ENCODE results near the gene IRAK1.
"Not testable (repeated sequence)": the region's sequence is repeated elsewhere in the genome, so short reads cannot be mapped to it uniquely, and the experiment has no call there.

Gene IRAK1

GRCh38 chrX:154018518-154019060 is 1.1 kb downstream of the IRAK1 start:
- no peak for DNase-seq

GRCh38 chrX:154017766-154018517 is 1.8 kb downstream of the IRAK1 start:
- no peak for DNase-seq

DNA sequence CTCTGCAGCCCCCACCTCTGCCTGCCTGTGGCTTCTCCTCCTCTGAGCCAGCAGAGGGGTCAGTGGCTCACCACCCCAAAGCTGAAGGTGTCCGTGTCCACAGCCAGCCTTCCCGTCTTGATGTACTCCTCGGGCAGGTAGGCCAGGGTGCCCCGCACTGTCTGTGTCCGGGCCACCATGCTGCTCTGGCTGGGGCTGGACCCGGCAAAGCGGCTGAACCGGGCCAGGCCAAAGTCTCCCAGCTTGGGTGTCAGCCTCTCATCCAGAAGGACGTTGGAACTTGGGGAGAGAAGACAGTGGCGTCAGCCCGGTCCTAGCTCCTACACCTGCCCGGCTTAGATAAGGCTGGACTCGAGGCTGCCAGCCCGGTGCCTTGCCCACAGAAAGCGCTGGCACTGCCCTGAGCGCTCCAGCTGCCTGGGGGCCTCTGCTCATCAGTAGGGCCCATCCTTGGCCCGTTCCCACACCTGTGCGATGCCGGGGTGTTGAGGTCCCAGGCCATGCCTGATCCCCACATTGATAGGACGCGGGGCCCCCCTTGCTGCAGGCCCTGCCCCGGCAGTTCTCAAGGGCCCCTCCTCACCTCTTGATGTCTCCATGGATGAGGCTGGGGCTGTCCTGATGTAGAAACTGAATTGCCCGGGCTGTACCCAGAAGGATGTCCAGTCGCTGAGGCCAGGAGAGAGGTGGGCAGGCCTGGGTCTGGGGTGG is 3.2 kb downstream of the IRAK1 start:
- no peak for DNase-seq

GRCh38 chrX:154015581-154016264 is 4.0 kb downstream of the IRAK1 start:
- DNase-seq = no peak

DNA sequence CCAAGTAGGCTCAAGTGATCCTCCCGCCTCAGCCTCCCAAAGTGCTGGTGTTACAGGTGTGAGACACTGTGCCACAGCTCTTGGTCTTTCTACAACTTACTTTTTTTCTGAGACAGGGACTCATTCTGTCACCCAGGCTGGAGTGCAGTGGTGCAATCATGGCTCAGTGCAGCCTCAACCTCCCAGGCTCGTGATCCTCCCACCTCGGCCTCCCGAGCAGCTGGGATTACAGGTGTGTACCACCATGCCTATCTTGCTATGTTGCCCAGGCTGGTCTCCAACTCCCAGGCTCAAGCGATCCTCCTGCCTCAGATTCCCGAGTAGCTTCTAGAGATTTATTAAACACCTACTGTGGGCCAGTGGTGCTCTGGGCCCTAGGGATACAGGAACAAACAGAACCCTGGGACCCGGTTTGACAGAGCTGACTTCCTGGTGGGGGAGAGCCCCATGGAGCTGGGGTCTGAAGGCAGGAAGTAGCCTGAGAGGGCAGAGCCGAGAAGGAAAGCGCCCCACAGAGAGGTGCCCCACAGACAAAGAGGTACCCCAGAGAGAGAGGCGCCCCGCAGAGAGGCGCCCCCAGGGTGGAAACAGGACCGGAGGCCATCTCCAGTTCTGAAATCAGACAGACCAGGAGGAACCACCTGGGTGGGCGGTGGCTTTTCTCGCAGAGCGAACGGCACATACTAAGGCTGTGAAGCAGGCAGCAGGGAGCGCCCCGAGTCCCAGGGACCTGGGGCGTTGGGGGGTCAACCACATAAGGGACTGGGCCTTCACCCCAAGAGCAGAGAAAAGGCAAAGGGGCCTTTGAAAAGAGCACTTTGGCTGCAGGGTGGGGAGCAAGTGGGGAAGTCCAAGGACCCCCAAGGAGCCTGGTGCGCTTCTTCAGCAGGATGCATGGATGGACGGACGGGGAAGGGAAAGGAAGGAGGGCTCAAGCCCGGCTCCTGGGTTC is 5.0 kb downstream of the IRAK1 start:
- no peak for DNase-seq

DNA sequence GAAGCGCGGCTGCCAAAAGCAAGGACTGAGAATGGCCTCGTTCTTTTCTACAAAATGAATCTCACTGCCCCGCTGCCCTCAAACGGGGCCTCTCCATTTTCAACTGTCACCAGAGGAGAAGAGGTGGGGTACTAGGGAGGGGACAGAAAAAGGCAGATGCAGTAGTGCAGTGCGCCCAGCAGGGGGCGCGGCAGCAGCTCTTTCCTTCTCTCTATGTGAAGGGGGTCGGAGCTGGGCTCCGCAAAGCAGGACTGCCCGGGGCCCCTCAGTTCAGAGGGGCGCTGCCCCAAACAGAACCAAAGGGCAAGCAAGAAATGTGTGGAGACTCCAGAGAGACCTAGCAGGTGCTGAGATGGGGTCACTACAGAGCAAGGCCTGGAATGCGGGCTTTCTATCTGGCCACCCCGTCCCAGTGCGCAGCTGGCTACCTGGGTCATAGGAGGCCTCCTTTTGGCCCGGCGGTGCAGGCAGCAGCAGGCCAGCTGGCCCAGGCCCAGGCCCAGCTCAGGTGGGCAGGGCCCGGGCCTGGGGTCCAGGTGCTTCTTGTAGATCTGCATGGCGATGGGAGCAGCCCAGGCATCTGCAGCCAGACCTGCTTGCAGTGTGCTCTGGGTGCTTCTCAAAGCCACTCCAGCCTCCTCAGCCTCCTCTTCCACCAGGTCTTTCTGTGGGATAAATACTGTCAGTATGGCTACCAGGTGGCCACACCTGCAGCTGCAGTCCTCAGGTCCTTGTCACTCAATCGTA is 5.9 kb downstream of the IRAK1 start:
- no peak for DNase-seq

DNA sequence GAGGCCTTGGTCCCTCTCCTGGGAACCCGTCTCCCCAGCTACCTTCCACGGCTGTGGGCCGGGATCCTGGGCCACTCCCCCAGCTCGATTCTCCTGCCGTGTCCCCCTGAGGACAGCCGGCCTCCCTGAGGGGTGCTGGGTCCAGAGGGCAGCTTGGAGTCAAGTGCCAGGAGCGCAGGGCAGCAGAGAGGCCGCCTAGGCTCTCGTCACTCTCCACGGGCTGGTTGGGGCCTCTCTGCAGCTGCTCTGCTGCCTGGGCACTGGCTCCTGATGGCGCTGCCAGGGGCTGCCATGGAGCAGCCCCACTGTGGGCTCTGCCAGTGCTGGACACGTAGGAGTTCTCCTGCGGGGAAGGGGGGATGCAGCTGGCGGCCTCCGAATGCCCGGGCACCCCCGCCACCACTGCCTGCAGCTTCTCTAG is 6.7 kb downstream of the IRAK1 start:
- no peak for DNase-seq

DNA sequence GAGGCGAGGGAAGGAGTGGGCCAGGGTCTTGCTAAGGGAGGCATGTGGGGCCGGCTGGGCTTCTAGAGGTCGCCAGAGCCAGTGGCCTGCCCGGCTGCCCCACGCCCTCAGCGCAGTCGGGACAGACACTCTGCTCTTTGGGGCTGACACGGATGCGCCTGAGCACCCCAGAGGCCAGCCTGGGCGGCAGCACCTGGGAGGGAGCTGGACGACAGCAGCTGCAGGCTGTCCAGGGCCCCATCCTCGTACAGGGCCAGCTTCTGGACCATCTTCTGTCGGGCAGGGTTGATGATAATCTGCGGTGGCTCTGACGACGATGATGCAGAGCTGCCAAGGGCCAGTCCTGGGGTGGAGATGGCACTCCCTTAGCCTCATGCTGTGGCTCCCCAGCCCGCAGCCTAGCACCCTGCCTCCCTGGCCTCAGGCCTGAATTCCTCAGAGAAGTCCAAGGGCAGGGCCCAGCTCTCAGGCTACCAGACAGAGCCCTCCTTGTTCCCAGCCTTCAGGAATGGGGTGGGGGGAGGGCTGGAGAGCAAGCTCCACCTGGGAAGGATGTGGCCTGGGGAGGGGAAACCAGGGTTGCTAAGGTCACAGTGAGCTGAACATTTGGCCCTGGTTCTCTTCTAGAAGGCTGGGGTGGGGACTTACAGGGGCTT is 7.2 kb downstream of the IRAK1 start:
- DNase-seq = no peak

DNA sequence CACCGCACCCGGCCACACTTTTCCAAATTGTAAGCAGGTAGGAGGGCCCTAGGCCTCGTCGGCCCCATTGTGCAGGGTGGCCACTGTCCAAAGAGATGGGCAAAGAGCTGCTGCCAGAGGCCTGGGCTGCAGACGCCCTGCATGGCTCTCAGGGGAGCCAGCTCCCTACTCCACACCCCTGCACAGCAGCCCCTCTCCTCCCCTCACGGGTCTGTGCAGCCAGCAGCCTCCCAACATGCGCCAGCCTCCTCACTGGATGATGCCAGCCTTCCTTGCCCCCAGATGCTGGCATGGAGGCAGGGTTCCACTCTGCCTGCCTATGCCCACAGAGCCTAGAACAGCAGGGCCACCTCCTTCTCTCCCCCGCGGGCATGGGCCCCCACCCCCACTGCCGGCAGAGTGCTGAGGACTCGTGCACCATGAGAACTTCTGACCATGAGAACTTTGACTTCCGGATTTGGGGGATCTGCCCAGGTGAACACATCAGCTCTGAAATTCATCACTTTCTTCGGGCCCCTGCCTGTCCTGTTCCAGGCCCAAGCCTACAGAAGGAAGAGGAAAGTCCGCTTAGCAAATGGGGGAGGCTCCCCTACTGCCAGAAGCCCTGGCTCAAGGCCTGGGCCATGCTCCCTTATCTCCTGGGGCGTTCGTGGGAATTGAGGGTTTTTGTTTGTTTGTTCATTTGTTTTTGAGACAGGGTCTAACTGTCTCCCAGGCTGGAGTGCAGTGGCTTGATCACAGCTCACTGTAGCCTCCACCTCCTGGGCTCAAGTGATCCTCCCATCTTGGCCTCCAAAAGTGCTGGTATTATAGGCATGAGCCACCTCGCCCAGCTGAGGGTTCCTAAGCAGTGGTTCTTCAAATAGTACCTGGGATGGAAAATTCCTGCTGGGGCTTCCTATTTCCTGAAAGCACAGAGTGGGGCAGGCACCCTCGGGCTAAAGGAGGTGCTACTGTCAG is 8.0 kb downstream of the IRAK1 start:
- no peak for DNase-seq

DNA sequence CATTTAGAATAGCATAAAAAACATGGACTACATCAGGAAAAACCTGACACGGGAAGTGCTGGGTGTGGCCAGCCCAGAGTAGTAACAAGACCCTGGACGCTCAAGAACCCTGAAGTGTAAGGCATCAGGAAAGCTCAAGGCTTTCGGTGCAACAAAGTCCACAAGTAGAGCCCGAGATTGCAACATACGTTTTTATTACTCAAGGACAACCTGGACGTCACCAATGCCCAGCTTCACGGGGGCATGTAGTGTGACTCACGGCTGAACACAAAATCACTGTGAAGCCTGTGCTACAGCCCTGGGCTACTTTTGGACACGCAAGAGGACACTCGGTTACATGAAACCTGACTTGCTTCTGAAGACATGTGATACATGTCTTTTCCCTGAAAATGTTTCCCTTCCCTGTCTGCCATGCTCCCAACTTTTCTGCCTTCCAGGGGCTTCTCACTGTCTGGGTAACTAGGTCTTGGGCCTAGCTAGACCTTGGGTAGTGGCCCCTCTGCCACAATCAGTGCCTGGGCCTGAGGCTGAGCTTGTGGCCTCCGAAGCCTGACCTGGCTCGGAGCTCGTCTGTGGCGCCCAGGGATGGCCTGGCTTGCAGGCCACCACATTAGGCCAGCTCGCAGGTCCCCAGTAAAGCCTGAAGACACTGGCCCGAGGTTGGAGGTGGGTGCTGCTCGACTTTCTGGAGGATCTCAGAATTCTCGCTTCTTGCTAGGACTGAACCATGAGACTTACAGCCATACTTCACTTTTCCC is 9.2 kb downstream of the IRAK1 start:
- DNase-seq = no peak

- no peak for DNase-seq
Measured at GRCh38 chrX:154008521-154008920, 11.2 kb downstream of the IRAK1 start.

- no peak for DNase-seq
Measured at GRCh38 chrX:154006947-154007346, 12.8 kb downstream of the IRAK1 start.

DNA sequence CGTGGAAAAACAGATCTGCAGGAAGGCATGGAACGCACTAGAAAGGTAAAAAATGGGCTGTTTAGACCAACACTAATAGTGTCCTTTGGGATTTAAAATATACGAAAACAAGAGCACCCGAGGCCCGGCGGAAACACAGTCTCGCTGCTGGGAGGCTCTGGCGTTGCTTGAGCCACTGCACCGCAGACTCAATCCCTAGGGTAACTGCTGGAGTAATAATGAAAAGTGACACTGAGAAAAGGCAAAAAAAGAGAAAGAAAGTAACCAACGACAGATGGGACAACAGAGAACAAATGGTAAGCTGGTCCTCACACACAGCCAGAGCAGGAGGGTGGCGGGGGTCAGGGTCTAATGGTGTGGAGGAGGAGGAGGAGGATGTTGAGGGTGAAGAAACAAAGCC is 15.4 kb downstream of the IRAK1 start:
- DNase-seq = no peak

DNA sequence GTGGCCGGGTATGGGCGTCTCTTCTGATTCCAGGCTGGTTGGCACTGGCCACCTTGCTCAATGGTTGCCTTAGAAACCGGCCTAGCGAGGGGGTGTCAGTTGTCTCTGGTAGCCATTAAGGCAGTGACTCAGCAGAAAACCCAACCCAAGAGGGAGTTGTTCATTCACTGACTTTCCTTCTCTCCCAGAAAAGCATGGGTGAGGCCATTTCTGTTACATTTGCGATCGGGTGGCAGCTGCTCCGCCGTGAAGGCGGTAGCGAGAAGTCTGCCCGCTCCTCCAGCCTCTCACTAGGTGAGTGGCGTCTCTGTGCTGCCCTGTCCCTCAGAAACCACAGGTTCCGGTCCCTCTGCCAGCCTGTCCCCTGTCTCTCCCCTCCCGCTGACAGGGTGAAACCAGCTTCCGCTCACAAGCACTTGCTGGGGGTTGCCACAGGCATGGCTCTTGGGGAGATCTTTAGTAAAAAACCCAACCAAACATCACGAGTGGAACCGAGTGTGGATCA is 17.4 kb downstream of the IRAK1 start:
- DNase-seq = no peak

DNA sequence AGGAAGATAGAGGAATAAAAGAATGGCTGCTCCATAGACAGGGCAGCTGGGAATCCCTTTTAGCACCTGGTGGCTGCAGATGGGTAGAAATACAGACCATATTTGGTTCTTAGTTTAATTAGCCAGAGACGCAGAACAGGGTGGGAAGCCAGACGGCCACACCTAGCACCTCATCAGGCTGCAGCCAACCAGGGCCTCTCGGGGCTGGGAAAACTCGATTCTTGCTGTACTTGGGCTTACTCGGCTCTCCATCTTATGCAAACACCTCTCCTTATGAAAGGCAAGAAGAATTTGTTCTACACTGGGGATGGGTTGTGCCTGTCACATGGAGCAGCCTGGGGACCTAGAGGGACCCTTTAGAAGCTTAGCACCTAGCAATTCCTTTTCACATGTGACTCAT is 19.7 kb downstream of the IRAK1 start:
- no peak for DNase-seq

GRCh38 chrX:153999359-154000037 is 20.2 kb downstream of the IRAK1 start:
- no peak for DNase-seq

GRCh38 chrX:153995504-153995903 is 24.2 kb downstream of the IRAK1 start:
- no peak for DNase-seq

- not testable (repeated sequence) for DNase-seq
Measured at GRCh38 chrX:153994398-153994797, 25.3 kb downstream of the IRAK1 start.

All from activated gamma-delta T cell (primary cell).